ENCODE results near the gene ZNF630.
"Not testable (repeated sequence)": the region's sequence is repeated elsewhere in the genome, so short reads cannot be mapped to it uniquely, and the experiment has no call there.

Gene ZNF630

DNA sequence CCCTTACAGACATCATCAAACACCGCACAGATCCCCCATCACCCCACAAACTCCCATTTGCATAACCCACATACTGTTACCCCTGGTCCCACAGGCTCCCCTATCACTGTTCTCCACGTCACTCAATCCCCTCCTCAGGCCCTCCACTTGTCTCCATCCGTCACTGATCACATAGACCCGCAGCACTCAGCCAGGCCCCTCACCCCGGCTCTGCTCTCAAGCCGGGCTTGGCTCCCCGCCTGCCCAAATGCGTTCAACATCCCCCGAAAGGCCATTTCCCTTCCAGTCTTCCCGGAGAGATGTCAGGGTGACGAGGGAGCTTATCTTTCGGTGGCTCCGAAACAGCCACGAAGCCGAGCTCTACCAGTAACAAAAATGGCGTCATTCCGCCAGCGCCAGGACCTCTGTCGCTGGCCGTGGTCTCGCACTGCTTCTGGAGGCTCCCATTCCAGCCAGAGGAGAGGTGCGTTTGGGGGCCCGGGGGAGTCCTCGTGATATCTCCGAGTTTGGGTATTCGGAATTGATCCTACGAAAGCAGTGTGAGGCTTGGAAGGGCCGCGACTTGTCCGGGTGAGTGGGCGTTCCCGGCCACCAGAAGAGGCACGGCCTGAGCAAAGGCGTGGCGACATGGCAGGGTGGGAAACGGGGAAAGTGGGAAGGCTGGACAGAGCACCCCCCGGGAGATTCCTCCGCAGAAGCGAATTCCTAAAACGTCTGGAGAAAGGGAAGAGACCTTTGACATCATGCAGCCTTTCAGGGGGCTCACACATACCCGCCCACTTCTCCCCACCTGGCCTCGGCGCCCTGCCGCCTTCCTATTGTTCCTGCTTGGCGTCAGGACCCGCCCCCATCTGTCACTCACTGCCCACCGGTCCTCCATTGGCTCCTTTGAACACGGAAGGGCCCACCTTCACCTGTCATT is at the start of gene ZNF630:
Gene ZNF630, minus strand, starts transcription at position 577 of the 922 bp plus-strand sequence. CDS start 4,754 bp downstream, outside the sequence.
- peak; percentile 50 for DNase-seq (ENCODE audit: low read depth)

DNA sequence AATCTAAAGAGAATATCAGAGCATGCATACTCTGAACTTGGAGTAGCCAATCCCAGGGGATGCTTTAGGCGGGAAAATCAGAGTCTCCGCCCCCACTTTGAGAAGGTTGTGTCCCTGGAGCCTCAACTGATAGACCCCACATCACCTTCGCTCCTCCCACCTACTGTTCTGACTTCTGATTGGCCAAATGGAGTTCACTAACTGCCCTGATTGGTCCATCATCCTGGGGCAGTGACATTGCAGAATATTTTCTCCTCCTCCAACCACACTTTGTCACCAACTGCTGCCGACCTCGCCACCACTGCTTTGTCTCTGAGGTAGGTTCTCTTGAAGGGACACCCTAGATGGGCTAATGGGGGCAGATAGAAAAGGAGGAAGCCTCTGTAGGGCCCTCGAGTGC is 36.3 kb upstream of the ZNF630 start:
- no peak for DNase-seq (ENCODE audit: low read depth)

DNA sequence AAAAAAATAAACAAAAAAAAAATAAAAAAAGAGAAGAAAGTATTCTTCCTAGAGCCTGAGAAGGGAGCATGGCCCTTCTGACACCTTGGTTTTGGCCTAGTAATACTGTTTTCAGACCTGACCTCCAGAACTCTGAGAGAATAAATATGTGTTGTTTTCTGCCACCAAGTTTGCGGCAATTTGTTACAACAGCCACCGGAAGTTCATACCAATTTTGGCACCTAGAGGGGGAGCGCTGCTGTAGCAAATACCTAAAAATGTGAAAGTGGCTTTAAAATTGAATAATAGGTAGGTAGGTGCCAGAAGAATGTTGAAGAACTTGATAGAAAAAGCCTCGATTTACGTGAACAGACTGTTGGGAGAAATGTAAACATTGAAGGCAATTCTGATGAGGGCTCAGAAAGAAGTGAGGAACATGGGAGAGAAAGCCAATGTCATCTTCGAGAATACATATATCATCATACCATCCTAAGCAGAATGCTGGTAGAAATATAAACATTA is 31.5 kb upstream of the ZNF630 start:
- DNase-seq (ENCODE audit: low read depth) = no peak

DNA sequence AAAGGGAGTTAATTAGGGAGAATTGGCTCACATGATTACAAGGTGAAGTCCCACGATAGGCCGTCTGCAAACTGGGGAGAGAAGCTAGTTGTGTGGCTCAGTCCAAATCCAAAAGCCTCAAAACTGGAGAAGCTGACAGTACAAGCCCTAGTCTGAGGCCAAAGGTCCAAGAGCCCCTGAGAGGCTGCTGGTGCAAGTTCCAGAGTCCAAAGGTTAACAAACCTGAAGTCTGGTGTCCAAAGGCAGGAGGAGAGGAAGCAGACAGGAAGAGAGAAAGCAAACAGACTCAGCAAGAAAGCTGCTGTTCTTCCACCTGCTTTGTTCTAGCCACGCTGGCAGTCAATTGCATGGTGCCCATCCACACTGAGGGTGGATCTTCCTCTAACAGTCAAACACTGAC is 30.0 kb upstream of the ZNF630 start:
- DNase-seq (ENCODE audit: low read depth) = no peak

DNA sequence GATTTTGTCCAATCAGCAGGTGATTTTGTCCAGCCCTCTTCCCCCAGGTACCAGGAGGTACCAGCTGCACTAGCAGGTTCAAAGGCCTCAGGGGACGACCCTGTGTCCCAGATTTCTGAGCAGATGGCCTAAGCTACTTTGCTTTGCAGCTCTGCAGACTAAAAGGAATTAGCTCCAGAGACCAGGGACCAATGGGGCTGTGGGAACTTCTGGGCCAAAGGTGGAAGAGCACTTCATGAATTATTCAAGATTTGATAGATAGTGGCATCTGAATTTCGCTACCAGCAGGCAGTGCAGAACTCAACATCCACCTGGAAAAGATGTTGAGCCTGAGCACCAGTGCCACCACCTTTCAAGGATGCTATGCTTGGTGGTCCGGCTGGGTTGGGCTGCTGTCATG is 21.1 kb upstream of the ZNF630 start:
- not testable (repeated sequence) for DNase-seq (ENCODE audit: low read depth)

DNA sequence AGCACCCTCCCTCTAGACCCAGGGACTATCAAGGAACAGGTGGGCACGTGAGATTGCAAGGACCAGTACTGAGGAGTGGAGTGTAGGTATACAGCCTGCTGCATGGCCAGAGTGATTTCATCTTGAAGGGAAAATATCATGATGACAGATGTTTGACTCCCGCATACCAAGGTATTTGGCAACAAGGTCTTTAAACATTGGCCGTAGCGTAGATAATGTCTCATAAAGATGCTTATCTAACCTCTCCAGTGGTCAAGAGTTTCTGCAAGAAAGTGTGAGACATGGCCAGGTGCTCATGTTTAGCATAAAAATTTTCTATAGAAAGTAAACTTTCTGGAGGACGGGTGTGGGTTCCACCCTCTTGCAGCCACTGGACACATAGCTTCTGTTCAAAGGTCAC is 18.7 kb upstream of the ZNF630 start:
- no peak for DNase-seq (ENCODE audit: low read depth)

DNA sequence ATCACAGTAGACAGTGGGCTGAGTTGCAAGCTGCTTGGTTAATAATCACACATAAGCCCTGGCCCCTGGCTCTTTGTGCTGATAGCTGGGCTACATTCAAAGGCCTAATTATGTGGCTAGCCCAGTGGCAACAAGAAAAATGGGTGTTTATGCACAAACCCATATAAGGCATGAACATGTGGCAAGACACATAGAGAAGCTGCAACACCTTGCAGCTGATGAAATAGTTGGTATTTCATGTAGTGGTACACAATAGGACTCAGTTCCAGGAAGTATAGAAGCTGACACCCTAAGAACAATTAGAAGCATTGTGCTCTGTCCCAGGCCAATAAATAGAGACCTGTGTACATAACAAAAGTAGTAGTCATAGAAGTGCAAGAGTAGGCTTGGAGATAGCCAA is 14.6 kb upstream of the ZNF630 start:
- DNase-seq (ENCODE audit: low read depth) = no peak

DNA sequence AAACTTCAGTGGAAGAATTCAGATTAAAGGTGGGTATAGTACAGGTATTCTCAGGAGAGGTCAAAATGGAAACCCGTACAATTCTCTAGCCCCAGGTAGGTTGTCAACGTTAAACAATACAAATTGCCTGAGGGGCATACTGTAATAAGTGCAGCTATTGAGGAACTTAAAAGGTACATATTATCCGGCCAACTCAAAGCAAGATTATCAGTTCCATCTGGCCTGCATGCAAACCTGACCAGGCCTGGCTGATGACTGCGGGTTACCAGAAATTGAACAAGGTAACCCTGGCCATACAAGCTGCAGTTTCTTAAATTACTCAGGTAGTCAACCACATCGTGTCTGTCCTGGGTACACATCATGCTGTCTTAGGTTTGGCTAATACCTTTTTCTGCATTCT is 12.3 kb upstream of the ZNF630 start:
- no peak for DNase-seq (ENCODE audit: low read depth)

DNA sequence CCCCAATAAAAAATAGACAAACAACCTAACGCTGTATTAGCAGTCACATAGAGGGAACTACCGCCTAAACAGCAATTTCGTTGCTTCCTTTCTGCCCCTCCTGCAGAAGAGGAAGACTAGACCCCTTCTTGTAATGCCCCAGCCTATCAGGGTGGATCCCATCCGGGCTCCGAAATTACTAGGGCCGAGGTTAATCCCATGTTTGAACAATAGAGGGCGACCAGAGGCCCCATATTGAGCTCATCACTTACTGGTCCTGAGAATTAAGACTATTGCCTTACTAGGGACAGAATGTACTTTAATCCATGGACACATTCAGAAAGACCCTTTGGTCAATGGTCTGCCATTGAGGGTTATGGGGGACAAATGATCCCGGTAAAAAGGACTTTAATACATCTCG is 11.8 kb upstream of the ZNF630 start:
- DNase-seq (ENCODE audit: low read depth) = peak; percentile 49

DNA sequence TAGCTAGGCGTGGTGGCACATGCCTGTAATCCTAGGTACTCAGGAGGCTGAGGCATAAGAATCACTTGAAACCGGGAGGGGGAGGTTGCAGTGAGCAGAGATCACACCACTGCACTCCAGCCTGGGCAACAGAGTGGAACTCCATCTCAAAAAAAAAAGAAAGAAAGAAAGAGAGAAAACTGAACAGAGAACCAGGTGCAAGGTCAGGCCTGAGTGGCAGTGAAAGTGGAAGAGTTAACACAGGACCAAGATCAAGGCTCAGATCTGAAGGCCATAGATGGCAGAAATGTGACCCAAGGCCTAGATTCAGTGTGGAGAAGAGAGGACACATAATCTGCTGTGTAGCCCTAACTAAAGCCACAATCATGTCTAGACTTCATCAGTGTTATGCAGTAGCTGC is 4.9 kb upstream of the ZNF630 start:
- DNase-seq (ENCODE audit: low read depth) = no peak

DNA sequence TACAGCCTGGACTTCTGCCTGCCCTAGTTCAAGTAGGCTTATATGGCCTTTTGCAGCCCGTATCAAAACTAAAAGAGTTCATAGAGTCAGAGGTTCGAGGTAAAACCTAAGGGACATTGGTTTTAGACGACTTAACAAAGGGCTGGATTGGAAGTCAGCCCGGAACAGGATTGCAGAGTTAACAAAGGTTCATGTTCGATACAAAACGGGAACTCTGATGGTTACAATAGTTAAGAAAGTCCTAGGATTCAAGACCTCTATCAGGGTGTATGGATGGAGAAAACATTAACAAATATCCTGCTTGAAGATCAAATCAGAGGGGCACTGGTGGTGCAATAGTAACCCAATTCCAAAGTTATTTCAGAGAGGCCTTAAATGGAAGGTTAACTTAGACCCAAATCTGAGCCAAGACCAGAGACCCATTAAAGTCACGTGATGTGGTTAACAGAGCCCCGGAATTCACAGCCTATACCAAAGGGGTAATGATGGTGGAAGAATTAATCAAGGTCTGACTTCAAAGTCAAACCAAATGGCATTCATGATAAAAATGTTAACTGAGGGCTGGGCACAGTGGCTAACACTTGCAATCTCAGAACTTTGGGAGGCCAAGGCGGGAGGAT is 656 bp upstream of the ZNF630 start:
- no peak for DNase-seq (ENCODE audit: low read depth)

DNA sequence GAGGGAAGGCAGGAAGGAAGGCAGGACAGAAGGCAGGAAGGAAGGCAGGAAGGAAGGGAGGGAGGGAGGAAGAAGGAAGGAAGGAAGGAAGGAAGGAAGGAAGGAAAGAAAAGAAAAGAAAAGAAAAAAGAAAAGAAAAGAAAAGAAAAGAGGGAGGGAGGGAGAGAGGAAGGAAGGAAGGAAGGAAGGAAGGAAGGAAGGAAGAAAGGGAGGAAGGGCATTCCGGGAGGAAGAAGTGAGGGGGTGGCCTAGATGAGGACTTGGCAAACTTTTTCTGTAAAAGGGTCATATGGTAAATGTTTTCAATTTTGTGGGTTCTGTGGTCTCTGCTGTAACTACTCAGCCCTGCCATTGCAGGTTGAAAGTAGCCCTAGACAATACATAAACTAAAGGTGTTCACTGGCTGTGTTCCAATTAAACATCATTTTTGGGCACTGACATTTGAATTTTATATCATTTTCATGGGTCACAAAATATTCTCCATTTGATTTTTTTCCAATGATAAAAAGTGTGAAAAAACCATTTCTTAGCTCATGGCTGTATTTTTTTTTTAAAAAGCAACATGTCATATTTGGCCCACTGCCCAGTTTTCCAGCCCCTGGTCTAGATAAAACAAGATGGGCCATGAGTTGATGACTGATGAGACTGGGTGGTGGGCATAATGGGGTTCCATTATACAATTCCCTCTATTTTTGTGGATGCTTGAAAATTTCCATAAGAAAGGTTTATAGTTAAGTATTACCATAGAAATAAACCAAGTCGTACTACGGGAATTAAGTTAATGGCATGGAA is 3.1 kb downstream of the ZNF630 start:
- no peak for DNase-seq (ENCODE audit: low read depth)

DNA sequence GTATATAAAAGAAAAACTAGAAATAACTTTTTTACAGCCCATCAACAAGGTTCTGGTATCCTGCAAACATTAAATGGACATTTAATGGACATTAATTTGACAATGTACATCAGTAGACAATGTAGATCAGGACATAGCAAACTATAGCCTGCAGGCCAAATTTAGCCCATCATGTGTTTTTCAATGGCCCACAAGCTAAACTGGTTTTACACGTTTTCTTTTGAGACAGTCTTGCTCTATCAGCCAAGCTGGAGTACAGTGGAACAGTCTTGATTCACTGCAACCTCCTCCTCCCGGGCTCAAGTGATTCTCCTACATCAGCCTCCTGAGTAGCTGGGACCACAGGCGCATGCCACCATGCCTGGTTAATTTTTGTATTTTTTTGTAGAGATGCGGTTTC is 7.2 kb downstream of the ZNF630 start:
- no peak for DNase-seq (ENCODE audit: low read depth)

DNA sequence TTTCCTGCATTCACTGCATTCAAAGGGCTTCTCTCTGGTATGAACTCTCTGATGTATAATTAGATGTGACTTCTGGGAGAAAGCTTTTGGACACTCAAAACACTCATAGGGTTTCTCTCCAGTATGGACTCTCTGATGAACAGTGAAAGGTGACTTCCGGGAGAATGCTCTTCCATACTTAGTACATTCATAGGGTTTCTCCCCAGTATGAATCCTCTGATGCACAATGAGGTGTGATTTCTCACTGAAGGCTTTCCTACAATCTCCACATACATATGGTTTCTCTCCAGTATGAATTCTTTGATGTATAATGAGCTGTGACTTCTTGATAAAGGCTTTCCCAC is 12.2 kb downstream of the ZNF630 start:
- DNase-seq (ENCODE audit: low read depth) = no peak

DNA sequence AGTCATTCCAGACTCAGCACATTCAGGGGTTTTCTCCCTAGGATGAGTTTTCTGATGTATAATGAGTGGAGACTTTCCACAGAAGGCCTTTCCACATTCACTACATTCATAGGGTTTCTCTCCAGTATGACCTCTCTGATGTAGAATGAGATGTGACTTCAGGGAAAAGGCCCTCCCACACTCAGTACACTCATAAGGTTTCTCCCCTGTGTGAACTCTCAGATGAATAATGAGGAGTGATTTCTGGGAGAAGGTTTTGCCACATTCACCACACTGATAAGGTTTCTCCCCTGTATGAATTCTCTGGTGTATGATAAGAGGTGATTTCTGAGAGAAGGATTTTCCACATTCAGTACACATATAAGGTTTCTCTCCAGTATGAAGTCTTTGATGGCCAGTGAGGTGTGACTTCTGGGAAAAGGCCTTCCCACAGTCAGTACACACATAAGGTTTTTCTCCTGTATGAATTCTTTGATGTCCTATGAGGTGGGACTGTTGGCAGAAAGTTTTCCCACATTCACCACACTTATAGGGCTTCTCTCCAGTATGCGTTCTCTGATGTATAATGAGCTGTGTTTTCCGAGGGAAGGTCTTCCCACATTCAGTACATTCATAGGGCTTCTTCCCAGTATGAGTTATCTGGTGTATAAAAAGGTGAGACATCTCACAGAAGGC is 12.7 kb downstream of the ZNF630 start:
- no peak for DNase-seq (ENCODE audit: low read depth)

DNA sequence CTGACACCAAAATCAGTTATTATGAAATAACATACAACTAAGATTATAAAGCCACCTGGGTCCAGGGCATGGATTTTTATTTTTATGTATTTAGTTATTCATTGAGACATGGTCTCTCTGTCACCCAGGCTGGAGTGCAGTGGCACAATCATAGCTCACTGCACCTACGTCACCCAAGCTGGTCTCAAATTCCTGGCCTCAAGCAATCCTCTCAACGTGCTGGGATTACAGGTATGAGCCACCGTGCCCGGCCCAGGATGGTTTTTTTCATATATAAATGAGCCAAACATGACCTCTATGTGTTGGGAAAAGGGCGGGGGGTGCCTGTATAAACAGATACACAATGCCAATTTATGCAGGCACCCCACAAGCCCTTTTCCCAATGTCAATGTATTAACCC is 24.6 kb downstream of the ZNF630 start:
- no peak for DNase-seq (ENCODE audit: low read depth)

DNA sequence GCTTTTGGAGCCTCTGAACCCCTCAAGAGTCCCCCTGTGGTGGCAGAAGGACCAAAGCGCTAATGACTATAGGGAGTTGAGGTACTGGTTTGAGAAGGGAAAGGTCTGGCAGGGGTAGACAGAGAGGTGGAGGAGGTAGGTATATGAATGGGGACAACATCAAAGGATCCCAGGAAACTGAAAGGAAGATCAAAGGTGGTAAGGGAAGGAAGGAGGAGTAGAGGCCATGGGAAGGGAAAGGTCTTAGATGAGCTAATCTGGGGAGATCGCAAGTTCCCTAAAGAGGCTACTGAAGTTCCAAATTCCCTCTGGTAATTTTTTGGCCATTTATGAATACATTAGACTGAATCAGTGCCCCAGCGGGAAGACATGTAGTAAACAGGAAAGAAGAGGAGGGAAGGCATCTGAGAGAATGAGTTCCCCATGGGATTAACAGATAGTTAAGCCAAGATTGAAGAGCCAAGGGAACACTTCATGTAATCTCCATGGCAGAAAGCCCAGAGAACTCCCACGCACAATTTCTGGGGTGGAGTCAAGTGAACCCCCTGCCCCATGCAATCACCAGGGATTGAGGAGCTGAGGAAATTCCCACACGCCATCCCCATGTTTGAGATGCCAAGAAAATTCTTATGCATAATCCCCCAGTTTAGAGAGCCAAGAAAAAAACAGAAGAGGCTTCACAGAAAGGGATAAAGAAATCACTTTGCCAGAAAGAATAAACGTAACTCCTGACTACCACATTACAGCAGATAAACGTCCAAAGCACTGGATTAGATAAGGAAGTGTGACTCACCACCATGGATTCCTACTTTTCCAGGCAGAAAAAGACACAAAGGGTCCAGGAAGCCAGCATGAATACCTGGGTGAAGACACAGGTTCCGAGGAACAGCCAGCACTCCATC is 25.8 kb downstream of the ZNF630 start:
- peak; percentile 25 for DNase-seq (ENCODE audit: low read depth)

DNA sequence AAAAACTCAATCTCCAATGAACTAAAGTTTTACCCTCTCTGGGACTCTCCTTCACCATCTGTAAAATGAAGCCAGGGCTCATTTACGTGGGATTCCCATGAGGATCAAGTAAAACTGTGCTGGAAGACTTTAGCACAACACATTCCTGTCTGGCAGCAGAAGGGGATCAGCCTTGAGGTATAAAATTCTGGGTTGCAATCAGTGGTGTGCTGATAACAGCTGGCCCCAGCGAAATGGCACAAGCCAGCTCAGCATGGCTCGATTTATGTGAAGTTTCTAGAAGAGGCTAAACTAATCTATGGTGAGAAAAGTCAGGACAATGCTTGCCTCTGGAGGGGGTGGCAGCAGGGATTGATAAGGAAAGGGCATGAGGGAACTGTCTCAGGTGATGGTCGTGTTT is 28.4 kb downstream of the ZNF630 start:
- no peak for DNase-seq (ENCODE audit: low read depth)

DNA sequence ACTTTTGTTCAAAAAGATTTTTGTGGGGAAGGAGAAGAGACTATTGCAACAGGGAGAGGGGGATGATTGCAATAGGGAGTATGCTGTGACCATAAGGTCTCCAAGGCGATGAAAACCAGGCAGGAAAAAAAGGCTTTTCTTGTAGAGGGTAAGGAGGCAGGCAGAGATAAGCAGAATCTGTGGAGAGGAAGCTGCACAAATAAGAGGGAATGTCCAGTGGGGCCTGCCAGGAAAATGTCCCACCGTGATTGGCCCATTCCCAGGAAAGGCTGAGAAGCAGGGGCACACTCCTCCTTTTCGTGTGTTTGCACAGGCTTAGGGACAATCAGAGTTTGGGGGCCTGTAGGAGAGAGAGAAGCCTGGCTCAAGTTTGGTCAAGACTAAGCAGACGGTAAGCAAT is 35.5 kb downstream of the ZNF630 start:
- DNase-seq (ENCODE audit: low read depth) = no peak

DNA sequence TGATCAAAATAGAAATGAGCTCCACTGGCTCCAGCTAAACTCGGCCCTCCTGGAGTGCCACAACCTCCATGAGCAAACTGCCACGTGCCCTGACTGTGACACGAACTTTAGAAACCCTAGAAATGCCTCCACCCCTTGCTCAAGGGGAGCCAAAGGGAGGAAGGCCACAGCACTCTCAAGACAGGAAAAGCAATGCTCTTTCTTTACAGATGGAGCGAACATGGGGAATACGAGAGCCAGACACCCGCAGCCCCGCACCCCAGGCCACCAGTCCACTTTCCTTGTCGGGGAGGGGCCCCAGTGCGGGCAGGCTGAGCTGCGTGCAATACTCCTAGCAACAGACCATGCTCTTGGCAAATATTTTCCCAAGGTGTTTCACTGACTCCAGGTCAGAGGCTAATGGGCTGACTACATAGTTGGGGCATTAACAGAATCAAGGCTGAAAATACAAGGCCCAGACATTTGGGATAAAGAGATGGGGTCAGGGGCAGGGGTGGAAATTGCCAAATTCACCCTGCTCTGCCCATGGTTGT is 40.7 kb downstream of the ZNF630 start:
- DNase-seq (ENCODE audit: low read depth) = not testable (repeated sequence)

DNA sequence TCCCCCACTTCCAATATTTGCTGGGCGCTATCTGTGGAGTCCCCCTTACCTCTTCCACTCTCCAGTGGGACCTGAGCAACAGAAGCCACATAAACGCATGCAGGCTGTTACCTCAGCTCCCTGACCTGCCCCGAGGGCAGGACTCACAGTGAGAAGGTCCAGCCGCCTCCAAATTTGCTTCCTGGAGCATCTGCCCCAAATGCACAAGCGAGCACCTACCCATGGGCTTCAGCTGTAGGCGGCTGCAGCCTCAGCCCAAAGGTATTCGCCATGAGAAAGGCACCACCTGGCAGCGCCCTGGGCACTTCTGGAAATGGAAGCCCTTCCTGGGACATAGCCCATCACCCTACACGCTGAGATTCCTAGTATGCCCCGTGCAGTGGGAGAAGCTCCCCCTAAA is 41.2 kb downstream of the ZNF630 start:
- DNase-seq (ENCODE audit: low read depth) = no peak

Data from EH (cell line).